ENCODE measurements around the gene TMOD4.

GRCh38 chr1:151146072-151146411 lies 29.7 kb downstream of the TMOD4 start:
- TF ChIP-seq POLR2AphosphoS5 (IDR thresholded peaks at IDR 0.05) (no peak), CTCF (IDR thresholded peaks at IDR 0.05) (no peak), POLR2A (IDR thresholded peaks at IDR 0.05) (no peak)
